Kidney capillary endothelial cell (primary cell): Measurements from ENCODE around the gene EIF3K.

Source experiments
- DNase-seq: peaks from one replicate; pipeline ENCODE4 v3.0.0-alpha.2; 2018; ENCODE audit warnings: low spot score

Gene EIF3K

DNA sequence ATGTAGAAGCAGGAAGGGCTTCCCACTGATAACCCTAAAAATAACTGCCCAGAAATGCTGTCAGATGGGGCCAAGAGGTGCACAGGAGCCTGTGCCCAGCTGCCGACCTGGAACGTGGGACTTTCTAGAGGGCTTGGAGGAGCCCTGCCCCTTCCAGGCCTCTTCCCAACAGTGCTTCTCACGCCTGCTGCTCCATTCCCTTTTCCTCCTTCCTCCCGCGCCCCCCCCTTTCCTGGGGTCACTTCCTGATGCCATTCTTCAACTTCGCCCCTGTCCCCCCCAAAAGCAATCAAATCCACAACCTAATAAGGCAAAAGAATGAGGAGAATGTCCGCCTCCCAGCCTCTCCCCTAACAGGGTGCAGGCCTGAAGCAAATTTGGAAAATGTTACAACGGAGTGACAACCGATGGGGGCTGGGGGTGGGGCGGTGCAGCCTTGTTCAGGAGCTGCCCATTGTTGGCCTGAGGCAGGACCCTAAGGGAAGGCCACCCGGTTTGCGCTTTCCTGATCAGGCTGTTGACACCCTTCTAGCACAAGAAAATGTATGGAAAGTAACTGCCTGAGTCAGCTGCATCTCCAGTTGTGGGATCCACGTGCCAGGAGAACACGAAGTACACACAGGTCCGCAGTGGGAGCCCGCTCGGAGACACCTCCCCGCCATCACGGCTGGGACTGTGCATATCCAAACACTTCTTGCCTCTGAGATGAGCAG, 47.1 kb downstream of the EIF3K start:
- no peak for DNase-seq

DNA sequence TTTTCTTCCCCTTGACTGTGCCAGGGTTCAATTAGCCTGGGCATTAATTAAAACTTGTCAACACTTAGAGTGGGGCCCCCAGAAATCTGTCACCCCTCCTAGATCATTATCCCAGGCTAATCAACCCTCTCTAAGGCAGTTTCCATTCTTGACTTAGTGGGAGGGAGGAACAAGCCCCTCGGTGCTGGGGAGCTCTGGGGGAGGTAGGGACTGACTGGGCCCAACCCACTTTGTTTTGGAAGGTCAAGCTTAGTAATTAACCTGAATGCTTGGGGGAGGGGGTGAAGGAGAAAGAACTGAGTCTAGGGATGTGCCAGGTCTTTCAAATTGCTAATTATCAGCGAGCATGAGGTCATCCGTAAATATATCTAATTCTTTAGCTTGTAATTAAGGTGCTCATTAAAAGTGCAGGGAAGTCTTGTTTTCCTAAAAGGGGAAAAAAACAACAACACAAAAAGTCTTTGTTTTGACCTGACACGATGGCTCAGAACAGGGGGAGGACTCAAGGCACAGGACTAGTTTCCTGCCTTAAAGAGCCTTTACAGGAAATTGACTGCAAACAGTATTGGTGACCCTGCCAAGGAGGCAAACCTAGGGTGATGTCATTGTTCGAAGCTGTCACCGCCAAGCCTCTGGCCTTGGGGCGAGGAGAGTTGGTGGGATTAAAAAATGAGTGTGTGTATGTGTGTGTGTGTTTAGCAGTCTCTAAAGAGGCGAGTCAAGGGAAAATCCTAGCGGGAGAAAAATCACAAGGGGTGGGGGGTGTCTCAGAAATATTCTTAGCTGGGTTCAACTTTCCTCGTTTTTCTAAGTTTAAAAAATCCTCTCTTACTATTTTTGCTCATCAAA, 47.9 kb downstream of the EIF3K start:
- DNase-seq = peak; percentile 89

DNA sequence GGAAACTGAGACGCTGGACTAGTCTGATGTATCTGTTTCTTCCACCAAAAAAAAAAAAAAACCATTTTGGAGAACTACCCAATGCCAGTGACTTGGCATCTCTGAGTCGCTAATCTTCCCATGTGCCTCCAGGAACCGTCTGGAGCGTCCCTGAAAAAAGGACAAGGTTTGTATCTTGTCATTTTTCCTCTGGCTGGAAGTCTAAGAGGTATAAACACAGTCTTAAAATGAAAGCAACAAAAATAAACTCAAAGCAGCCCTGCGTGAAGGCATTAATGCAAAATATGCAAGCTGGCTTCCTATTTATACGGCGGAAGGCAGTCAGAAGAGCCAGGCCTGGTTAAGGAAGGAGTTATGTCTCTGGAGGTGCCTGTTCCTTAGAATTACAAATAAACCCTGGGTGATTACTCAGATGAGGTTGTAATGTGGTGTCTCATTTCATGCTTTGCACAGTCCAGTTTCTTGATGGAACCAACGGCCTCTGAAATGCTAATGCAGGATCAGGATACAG, 48.7 kb downstream of the EIF3K start:
- DNase-seq = peak; percentile 80

DNA sequence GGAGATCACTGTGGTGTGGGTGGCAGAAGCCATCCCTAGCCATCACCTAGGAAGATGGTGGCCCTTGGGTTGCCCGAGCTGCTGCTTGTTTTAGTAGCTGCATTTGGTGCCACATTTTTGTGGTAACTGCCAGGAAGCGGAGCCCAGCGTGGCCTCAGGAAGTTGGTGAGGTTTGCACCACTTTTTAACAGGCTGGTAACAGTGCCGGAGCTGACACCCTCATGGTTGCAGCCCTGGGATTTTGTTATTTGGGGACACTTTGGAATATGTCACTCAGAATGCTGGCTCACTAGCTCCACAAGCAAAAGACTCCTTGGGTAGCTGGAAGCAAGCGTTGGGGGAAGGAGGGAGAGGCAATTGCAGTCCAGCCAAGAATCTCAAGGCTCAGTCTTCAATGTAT, 50.6 kb downstream of the EIF3K start:
- DNase-seq = no peak

DNA sequence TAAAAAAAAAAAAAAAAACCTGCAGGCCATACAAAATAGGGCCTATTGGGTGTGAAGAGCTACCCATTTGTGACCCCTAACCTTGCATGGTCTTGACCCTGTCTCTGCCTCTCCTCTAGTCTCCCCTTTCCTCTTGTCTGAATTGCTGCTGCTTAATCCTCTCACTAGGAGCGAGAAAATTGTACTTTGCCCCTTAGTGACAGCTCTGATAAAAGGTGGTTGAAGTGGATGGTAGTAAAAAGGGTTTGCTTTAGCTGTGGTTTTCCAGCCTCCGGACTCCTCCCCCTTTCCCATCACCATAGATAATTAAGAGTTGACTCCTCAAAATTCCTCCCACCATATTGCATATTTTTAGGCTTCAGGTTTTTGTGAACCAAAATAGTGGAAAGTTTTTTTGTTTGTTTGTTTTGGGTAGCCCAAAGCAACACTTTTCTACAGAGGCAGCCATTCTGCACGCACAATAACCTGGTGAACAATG, 52.0 kb downstream of the EIF3K start:
- no peak for DNase-seq

DNA sequence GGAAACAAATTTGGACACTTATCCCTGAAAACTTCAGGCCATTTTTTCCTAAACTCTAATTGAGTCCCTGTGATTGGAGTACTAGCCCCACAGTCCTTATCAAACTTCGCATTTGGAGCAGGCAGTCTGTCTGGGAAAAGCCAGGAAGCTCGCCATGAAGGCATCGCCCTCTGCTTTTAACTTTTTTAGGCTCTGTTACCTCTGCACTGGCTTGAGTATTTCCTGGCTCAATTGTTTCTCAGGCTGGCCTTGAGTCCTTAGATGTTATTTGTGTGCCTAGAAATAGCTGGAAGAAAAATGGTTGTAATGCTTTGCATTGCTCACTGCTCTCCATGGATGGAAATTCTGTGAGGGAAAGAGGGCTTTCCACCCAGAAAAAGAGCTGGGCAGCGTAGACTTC, 52.7 kb downstream of the EIF3K start:
- DNase-seq = no peak

DNA sequence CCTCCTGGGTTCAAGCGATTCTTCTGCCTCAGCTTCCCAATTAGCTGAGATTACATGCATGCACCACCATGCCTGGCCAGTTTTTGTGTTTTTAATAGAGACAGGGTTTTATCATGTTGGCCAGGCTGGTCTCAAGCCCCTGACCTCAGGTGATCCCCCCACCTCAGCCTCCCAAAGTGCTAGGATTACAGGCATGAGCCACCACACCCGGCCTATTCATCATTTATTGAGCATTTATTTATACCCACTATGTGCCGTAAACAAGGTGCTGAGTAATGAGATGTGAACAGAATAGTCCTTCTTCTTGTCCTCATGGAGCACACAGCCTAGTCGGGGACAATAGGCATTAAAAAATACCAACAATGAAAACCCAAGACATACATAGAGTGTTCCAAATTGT, 54.0 kb downstream of the EIF3K start:
- DNase-seq = no peak

DNA sequence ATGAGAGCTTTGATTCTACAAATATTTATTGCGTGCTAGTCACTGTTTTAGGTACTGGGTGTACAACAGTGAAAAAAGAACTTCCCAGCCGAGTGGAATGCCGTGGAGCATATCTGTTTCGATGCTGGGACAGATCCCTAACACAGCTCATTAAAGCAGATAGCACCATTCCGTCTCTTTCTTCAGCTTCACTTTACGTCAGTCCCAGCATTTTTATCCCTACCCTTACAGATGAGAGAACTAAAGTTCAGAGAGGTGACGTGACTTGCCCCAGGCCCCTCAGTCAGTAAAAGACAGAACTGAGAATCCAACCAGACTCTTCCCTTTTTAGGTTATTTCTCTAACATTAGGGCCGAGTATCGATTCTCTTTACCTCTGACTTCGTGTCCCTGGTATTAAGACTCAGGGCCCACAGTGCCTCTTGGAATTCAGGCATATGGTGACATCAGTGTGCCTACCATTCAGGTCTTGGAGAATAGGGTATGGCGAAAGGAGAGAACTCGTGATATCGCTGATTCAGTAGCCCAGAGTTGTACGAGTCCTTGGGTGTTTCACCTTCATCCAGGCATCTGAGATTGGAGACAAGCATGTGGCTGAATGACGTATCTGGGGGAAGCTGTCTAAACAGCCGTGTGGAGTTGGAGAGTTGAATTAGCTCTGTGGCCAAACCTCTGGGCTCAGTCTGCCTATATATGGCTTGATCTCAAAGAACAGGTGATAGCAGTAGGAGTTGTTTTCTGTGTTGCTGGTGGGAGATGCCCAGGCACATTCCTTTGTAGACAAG, 55.6 kb downstream of the EIF3K start:
- DNase-seq = no peak

DNA sequence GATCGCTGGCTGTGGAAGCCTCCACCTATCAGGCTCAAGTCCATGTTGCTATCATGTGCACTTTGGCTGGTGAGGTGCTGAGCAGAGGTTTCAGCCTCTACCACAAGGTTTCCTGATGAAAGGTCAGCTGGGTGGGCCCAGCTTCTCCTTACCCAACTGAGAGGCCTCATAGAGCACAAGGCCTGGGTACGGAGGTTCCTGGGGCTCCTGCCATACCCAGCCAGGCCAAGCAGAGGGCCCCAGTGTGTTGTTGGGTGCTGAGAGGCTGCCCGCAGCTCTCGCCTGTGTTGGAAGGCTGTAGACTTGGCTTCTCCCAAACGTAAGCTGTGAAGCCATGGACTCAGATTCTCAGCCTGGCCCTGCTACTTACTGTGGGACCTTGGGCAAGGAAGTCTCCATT, 56.6 kb downstream of the EIF3K start:
- DNase-seq = no peak

DNA sequence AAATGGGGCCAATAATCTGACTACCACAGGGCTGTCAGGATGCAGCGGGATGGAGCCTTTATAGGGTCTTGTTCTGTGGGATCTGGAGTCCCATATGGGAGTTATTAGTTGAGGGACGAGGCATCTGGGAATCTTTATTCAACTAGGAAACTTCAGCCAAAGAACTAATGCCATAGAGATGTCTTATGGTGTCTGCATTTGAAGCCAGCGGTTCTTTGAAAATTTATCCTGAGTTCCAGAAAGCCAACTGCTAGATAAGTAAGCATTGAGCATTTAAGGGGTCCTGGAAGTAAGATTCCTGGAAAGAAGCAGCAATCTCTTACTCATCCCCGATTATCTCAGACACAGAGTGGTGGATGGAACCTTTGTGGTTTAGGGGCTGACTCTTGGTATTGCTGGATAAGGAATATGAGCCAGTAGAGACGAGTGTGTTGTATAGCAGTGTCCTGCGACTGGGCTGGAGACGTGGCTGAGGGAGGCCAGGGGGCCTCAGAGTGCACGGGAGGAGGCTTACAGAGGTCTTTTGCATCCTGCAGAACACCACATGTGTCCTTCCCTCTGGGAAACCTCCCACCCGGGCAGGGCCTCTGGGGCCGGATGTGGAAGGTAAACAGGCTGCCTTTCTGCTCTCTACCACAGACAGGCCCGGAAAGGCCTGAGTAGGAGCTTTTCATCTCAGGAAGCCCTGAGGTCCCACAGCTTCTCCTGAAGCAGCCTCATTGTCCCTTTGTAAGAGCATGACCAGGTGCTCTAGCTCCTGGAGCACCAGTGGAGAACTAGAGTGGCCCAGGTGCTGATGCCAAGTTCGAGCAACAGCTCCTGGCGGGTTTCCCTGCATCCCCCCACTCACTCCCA, 57.3 kb downstream of the EIF3K start:
- no peak for DNase-seq

DNA sequence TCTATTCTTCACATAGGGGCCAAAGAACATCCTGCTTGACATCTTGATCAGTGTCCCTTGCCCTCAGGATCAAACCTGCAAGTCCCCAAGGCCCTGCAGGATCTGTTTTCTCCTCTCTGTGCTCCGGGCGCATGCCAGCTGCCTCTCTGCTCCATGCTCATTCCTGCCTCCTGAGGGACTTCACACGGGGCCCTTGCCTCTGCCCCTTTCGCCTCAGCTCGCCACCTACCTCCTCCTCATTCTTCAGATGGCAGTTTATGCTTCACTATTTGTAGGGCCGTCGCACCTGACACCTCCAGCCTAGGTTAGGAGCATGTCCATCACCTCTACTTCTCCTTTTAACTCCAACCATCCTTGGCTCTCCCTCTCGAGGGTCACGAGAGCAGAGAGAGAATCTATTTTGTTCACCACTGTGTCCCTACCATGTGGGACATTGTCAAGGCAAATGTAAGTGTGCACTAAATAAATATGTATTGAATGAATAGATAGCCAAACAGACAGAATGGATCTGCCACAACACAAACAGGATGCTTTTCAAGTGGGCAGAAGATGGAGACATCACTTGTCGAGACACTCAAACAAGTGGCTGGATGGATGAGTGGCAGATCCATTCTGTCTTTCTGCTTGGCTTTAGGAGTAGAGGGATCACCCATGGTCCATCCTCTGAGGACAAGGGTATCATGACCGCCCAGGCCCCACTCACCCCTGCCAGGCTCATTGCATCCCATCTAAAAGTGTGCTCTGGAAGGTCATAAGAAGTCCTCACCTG, 58.1 kb downstream of the EIF3K start:
- DNase-seq = no peak

DNA sequence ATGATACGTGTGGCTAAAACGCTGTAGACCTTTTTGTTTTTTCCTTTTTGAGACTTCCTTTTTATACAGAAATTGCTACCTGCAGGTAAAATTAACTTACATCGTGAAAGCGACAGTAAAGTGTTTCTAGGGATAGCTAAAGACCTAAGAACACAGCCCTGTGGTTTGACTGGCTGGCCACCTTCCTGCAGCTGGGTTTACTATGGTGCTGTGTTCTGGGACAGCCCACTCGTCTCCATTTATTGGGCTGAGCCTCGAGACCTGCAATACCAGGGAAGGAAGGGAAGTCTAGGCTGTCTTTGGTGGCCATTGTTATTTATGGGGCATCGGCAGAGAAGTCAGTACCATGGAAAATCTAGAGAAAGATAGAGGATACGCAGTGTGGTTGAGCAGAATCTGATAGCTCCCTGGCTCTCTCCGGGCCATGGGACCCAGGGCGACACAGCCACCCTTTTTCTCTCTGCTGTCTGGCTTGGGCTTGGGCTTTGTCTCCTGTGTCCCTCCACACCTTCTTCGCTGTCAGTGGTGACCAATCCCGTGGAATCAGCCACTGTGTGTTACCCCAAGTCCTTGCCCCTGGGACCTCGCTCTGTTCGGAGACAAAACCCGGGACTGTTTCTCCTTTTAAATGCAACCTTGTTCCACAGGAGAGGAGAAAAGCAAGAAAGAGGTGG, 59.4 kb downstream of the EIF3K start:
- DNase-seq = no peak

DNA sequence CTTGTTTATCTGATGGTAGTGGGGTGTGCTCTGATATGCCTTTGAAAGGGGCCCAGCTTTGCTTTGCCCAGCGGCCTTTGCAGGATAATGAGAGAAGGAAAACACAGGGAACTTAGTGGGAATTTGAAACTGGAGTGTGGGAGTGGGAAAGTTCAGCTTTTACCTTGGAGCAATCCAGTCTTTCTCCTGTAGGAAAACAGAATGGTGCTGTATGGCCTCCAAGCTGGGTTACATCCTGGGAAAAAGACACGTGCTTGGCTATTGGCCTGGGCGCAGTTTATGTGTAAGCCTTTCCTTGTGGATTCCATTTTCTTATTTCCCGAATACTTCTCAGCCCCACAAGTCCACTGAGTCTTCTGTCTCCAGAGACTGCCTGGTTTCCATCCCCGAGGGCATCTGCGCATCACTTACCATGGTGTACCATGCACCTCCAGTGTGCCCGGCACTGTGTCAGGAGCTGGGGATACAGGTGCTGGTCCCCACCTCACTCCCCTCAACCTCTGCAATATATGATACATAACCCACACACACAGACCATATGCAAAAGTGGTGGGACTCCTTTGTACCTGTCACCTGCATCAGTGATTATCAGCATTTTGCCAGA, 60.0 kb downstream of the EIF3K start:
- DNase-seq = no peak

DNA sequence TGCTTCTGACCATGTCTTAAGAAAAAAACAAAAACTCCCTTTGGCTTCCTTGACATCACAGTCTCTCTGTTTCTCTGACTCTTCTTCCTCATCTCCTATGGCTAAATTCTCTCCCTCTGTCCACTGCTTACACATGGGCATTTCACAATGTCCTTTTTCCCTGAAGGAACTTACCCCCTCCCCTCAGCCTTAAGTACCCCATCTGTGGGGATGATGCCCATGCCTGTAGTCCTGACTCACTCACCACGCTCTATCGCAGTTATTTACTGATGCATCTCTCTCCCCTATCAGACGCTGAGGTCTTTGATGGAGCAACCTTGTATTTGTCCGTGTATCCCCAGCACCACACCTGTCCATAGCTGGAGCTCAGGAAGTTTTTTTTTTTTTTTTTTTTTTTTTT, 60.9 kb downstream of the EIF3K start:
- DNase-seq = no peak

DNA sequence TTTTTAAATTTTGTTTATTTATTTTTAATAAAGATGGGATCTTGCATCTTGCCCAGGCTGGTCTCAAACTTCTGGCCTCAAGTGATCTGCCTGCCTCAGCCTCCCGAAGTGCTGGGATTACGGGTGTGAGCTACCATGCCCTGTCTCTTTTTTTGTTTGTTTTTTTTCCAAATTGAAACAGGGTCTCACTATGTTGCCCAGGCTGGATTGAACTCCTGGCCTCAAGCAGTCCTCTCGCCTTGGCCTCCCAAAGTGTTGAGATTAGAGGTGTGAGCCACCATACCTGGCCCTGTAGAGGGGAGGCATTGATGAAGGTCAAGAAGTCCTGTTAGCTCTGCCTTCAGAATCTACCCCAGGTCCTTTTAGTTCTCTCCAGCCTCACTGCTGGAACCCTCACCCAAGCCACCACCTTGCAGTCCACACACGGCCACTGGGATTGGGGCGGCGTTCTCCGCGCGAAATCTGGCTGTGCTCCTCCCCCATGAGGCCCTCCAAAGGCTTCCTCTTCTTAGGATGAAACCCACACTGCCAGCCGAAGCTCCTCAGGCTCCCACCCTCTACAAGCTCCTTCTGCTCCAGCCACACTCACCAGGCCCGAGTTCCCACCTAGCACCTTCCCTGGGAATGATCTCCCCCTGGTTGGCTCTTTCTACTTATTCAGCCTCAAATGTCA, 63.3 kb downstream of the EIF3K start:
- DNase-seq = no peak

DNA sequence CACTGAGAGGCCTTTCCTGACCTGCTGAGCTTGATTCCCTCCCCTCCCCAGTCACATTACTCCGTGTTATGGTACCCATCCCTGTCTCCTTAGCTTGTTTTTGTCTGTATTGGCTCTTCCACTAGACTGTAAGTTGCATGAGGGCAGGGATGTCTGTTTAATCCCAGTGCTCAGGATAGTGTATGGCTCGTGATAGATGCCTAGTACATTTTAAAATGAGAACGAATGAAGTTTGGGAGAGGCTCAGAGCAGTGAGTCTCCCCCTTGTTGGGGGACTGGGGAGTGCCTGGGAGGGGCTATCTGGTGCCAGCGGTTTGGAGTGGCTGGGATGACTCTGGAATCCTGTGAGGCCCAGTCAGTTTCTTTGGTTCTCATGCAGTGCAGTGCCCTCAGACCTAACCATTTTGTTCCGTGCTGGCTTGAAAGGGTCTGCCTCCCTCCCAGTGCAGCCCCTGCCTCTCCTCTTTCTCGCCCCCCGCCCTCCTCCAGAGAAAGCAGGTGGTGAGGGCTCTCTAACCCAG, 63.9 kb downstream of the EIF3K start:
- DNase-seq = no peak

DNA sequence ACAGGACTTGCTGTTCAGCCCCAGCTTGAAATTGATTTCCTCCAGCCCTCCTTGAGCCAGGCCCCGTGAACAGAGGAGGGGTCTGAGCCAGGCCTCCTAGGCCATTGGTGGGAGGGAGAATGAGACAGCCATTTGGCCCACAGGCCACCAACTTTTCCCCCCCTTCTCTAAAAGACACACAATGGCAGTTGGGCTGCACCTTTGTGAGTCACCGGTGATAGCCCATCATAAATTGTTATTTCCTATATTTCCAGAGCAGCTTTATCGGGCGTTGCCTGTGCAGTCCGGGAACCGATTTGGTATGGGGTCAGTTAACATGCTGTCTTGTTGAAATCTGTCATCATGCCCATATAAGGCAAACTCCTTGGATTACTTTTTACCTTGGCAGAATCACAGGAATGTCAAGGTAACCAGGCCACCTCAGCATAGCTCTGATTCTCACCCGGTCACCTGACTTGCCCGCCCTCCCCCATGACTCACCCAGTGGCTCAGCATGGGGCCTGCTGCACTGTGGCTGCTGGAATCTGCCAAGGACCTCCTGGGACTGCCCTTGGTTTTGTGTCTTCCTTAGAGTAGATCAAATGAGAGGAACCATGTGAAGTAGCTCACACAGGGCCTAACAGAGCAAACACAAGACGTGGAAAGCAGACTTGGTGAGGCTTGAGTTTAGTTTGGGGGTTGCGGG, 64.5 kb downstream of the EIF3K start:
- DNase-seq = peak; percentile 87
